MCF 10A (cell line): ENCODE results near the gene TRPC1. TPM values are rescaled to one million over a fixed set of nuclear protein-coding genes. Genes with fewer than 3 reads are reported as not detected.

Source experiments
- BruUV-seq: library from RNA; stranded (reverse); fragments of 400-500 nt; replicated peaks from 2 replicates; lab custom pipeline; 2021; lab: Mats Ljungman, UMichigan
- CTCF ChIA-PET: fragments of 300-600 bp; sonication (Branson Sonifier 250); formaldehyde crosslinking; extraction: SDS; loops from one replicate; lab custom pipeline; 2021; ENCODE audit warnings: antibody characterized with exemption, inconsistent platforms; lab: Yijun Ruan, JAX
- POLR2A ChIA-PET: fragments of 300-600, 350-650 bp; sonication (Branson Sonifier 250); formaldehyde crosslinking; extraction: SDS; loops from one replicate; lab custom pipeline; 2020; ENCODE audit warnings: antibody characterized with exemption, inconsistent platforms; lab: Yijun Ruan, JAX
- DNase-seq: peaks from one replicate; pipeline ENCODE4 v3.0.0-alpha.2; 2018; ENCODE audit not compliant: unreplicated experiment
- H3K27ac Mint-ChIP-seq: one replicate; pipeline ENCODE4 v1.8.0; 2022; ENCODE audit warnings: mild to moderate bottlenecking, low read depth, mixed read lengths; ENCODE audit not compliant: unreplicated experiment
- H3K27me3 Mint-ChIP-seq: one replicate; pipeline ENCODE4 v1.8.0; 2022; ENCODE audit warnings: mixed read lengths; ENCODE audit not compliant: insufficient read depth, unreplicated experiment
- H3K36me3 Mint-ChIP-seq: one replicate; pipeline ENCODE4 v1.8.0; 2022; ENCODE audit warnings: mild to moderate bottlenecking, moderate library complexity, mixed read lengths; ENCODE audit not compliant: insufficient read depth, unreplicated experiment
- H3K4me1 Mint-ChIP-seq: one replicate; pipeline ENCODE4 v1.8.0; 2022; ENCODE audit warnings: mixed read lengths; ENCODE audit not compliant: insufficient read depth, unreplicated experiment
- H3K4me3 Mint-ChIP-seq: one replicate; pipeline ENCODE4 v1.8.0; 2022; ENCODE audit warnings: mild to moderate bottlenecking, moderate library complexity, mixed read lengths; ENCODE audit not compliant: unreplicated experiment
- H3K9me3 Mint-ChIP-seq: one replicate; pipeline ENCODE4 v1.8.0; 2022; ENCODE audit warnings: mixed read lengths; ENCODE audit not compliant: unreplicated experiment
- intact Hi-C: fragments of 100-400 bp; cut with micrococcal nuclease; formaldehyde crosslinking; loops from 2 replicates; pipeline ENCODE4 v1.14.1; 2022
- total RNA-seq: library from RNA; stranded (reverse); gene quantifications from 2 replicates; pipeline ENCODE4 v1.2.3, GENCODE V29; 2022
- TF ChIP-seq, protein P1 (sequence below): fragments of 200-600 bp; IDR thresholded peaks from one replicate; pipeline ENCODE4 v1.8.0; 2022; ENCODE audit warnings: antibody characterized with exemption, mild to moderate bottlenecking; ENCODE audit not compliant: unreplicated experiment

TRPC1 gene
- total RNA-seq, 1 experiment from 2014 or later = 9.2 TPM

DNA sequence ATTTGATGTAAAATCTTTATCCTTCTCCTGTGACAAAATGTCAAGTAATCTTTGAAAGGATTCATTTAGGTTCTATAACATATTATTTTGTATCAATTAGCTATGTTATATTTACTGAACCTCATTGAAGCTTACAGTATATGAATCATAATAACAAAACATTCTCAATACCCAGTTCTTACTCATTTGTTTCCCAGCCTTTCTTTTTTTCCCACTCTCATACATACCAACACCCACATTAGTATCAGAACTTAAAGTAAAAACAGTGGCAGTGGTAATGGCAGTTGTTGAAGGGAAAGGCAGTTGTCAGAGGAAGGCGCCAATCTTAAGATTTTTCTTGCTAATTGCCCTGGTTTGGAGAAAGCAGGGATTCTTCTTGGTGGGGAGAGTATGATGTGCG, 33.2 kb upstream of the TRPC1 start:
- TF ChIP-seq, protein P1, sequence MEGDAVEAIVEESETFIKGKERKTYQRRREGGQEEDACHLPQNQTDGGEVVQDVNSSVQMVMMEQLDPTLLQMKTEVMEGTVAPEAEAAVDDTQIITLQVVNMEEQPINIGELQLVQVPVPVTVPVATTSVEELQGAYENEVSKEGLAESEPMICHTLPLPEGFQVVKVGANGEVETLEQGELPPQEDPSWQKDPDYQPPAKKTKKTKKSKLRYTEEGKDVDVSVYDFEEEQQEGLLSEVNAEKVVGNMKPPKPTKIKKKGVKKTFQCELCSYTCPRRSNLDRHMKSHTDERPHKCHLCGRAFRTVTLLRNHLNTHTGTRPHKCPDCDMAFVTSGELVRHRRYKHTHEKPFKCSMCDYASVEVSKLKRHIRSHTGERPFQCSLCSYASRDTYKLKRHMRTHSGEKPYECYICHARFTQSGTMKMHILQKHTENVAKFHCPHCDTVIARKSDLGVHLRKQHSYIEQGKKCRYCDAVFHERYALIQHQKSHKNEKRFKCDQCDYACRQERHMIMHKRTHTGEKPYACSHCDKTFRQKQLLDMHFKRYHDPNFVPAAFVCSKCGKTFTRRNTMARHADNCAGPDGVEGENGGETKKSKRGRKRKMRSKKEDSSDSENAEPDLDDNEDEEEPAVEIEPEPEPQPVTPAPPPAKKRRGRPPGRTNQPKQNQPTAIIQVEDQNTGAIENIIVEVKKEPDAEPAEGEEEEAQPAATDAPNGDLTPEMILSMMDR = no peak
- DNase-seq = no peak
- no peaks in the 10 kb centered on the region for H3K4me1 Mint-ChIP-seq
- no peaks in the 10 kb centered on the region for H3K27me3 Mint-ChIP-seq
- H3K9me3 Mint-ChIP-seq = no peaks in the 10 kb centered on the region
- intact Hi-C loops = no loop called here
- H3K36me3 Mint-ChIP-seq = peaks cover 23% of the 10 kb centered on the region
- ChIA-PET POLR2A (interaction anchor here (1.7 kb wide), 1 partner anchor 93 kb away, joined by 4 read pairs; no protein-coding TSS in a partner anchor), CTCF (interaction anchor here (0.5 kb wide), 1 partner anchor 128 kb away, joined by 6 read pairs; no protein-coding TSS in a partner anchor)
- H3K4me3 Mint-ChIP-seq = no peak overlapping the region
- BruUV-seq = no TSS peak
- no peak overlapping the region for H3K27ac Mint-ChIP-seq

DNA sequence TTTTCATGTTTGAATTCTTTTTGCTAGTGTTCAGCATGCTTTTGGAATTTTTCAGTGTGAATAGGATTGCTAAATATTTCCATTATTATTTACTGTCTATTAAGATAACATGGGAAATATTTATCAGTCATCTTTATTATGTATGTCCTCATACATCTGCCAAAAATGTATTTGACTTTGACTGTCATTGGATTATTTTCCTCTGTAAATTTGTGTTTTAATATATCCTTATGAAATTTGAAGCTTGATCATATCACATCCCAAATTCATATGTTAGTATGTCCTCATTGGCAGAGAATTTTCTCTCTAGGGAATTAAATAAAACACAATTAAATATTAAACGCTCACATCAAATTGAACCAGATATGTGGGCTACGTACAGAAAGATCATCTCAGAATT, 32.3 kb upstream of the TRPC1 start:
- ChIA-PET CTCF (no interaction called here), POLR2A (no interaction called here)
- no peak for DNase-seq
- TF ChIP-seq, protein P1 = no peak
- H3K27me3 Mint-ChIP-seq = no peaks in the 10 kb centered on the region
- no peaks in the 10 kb centered on the region for H3K9me3 Mint-ChIP-seq
- no peaks in the 10 kb centered on the region for H3K4me1 Mint-ChIP-seq
- H3K4me3 Mint-ChIP-seq = no peak overlapping the region
- no TSS peak for BruUV-seq
- H3K36me3 Mint-ChIP-seq = peaks cover 20% of the 10 kb centered on the region
- H3K27ac Mint-ChIP-seq = no peak overlapping the region
- intact Hi-C loops = no loop called here

DNA sequence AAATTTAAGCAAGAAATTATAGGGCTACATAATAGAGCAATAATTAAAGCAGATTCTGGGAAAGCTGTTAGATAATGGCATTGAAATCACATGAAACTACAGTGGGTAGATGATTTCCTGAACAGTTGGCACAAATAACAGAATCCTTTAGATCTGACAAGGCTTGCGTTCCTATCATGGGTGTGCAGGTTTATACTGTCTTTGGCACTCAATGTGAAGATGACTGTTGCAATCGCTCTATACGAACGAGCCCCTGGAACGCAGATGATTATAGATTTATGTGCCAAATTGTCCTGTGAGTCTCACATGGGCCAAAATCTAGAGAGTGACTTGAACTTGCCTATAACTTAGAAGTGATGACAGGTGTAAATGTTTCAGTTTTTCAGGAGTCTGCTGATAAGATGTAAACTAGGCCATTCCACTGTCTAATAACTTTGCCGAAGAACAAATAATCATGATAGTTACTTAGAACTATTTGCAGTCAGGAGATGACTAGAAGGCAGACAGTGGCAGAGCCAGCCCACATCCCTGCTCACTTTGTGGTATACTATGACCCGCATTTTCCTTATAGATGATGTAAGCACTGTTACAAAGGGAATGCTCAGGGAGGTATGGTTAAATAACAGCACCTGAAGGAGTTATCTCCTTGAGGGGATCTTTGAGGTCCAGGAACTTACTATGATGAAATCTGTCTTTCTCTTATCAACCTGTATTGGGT, 30.5 kb upstream of the TRPC1 start:
- BruUV-seq = no TSS peak
- ChIA-PET POLR2A (no interaction called here), CTCF (no interaction called here)
- Mint-ChIP-seq H3K36me3 (peaks cover 8% of the 10 kb centered on the region), H3K27ac (no peak overlapping the region), H3K4me1 (no peaks in the 10 kb centered on the region), H3K27me3 (no peaks in the 10 kb centered on the region), H3K4me3 (no peak overlapping the region), H3K9me3 (no peaks in the 10 kb centered on the region)
- DNase-seq = no peak
- intact Hi-C loops = no loop called here
- TF ChIP-seq, protein P1 = no peak

DNA sequence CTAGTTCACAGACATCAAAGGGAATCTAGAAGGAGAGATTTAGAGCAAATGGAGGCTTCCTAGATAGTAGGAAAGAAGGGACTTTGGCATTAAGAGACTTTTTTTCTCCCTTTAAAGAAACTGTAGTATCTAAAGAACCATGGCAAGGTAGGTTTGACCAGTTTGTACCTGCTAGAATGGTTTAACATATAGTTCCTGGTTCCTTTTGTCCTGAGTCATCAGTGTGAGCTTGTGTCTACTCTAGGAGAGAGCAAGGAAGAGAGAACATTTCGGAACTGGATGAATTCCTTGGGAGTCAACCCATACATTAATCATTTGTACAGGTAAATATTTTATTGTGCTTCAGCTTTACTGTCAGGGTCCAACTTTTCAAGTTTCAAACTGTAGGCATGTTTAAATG, 29.6 kb upstream of the TRPC1 start:
- Mint-ChIP-seq H3K4me3 (no peak overlapping the region), H3K27me3 (no peaks in the 10 kb centered on the region), H3K36me3 (no peaks in the 10 kb centered on the region), H3K9me3 (no peaks in the 10 kb centered on the region), H3K4me1 (no peaks in the 10 kb centered on the region), H3K27ac (no peak overlapping the region)
- no peak for DNase-seq
- no TSS peak for BruUV-seq
- intact Hi-C loops = no loop called here
- ChIA-PET CTCF (no interaction called here), POLR2A (interaction anchor here (1.0 to 1.5 kb wide), 3 partner anchors 29 to 307 kb away, joined by 3 to 5 read pairs (median 3); partner anchors contain the start of genes ATR, TRPC1 and U2SURP)
- TF ChIP-seq, protein P1 = no peak
